KMS-11 (cell line): ENCODE measurements around the gene UBQLN1.
A peak's percentile ranks its signal among the peaks of the same experiment; 100 is the strongest.

Source experiments
- H2AFZ ChIP-seq: fragments of 200-600 bp; sonication (generic); 2 replicates; pipeline ENCODE4 v1.6.1; 2016; ENCODE audit warnings: antibody characterized with exemption, mixed run types, low read depth
- H3K27ac ChIP-seq: fragments of 200-600 bp; sonication (generic); 2 replicates; pipeline ENCODE4 v1.6.1; 2016; ENCODE audit warnings: mild to moderate bottlenecking, mixed run types
- H3K27me3 ChIP-seq: fragments of 200-600 bp; sonication (generic); 2 replicates; pipeline ENCODE4 v1.6.1; 2017; ENCODE audit warnings: mild to moderate bottlenecking, low read depth, mixed run types, moderate library complexity; ENCODE audit not compliant: insufficient read depth
- H3K36me3 ChIP-seq: fragments of 200-600 bp; sonication (generic); 2 replicates; pipeline ENCODE4 v1.6.1; 2017; ENCODE audit warnings: mild to moderate bottlenecking, mixed run types; ENCODE audit not compliant: insufficient read depth
- H3K4me1 ChIP-seq: fragments of 200-600 bp; sonication (generic); 2 replicates; pipeline ENCODE4 v1.6.1; 2016; ENCODE audit warnings: mild to moderate bottlenecking, low read depth, mixed run types; ENCODE audit not compliant: poor library complexity, severe bottlenecking
- H3K4me2 ChIP-seq: fragments of 200-600 bp; sonication (generic); 2 replicates; pipeline ENCODE4 v1.7.0; 2016; ENCODE audit warnings: mild to moderate bottlenecking, mixed run types
- H3K4me3 ChIP-seq: fragments of 200-600 bp; sonication (generic); IDR thresholded peaks from 2 replicates; pipeline ENCODE4 v1.6.1; 2017; ENCODE audit warnings: low read depth, low read length, mixed read lengths; ENCODE audit not compliant: insufficient read depth
- H3K79me2 ChIP-seq: fragments of 200-600 bp; sonication (generic); 2 replicates; pipeline ENCODE4 v1.6.1; 2016; ENCODE audit warnings: low read depth, mixed run types; ENCODE audit not compliant: insufficient read depth
- H3K9ac ChIP-seq: fragments of 200-600 bp; sonication (generic); 2 replicates; pipeline ENCODE4 v1.6.1; 2016; ENCODE audit warnings: mild to moderate bottlenecking, mixed run types
- H4K20me1 ChIP-seq: fragments of 200-600 bp; sonication (generic); 2 replicates; pipeline ENCODE4 v1.6.1; 2016; ENCODE audit warnings: mild to moderate bottlenecking, mixed run types; ENCODE audit not compliant: insufficient read depth
- CTCF ChIP-seq: fragments of 200-600 bp; sonication (generic); conservative IDR thresholded peaks from 2 replicates; pipeline ENCODE4 v1.6.1; 2017; ENCODE audit warnings: low read depth, mild to moderate bottlenecking, antibody characterized with exemption, low read length, moderate library complexity, mixed read lengths

The UBQLN1 gene

GRCh38 chr9:83707768-83708514, at the start of gene UBQLN1:
TSS of gene UBQLN1 (minus strand) at chr9:83707958. CDS start at chr9:83707679, 279 bp downstream.
- peak within 1 kb of the TSS; percentile 86 for H3K4me2 ChIP-seq
- H3K79me2 ChIP-seq = peaks cover 47% of the 10 kb centered on the region
- no peak within 1 kb of the TSS for H3K4me3 ChIP-seq
- H3K36me3 ChIP-seq = no peaks in the 10 kb centered on the region
- peaks cover 26% of the 10 kb centered on the region for H4K20me1 ChIP-seq
- peak within 1 kb of the TSS; percentile 99 for H3K9ac ChIP-seq
- H3K4me1 ChIP-seq = peaks cover 31% of the 10 kb centered on the region
- peak within 1 kb of the TSS; percentile 99 for H3K27ac ChIP-seq
- TF ChIP-seq CTCF = no peak
- peak within 1 kb of the TSS; percentile 87 for H2AFZ ChIP-seq
- no peaks in the 10 kb centered on the region for H3K27me3 ChIP-seq

- H2AFZ ChIP-seq = no peak overlapping the region
- no peak overlapping the region for H3K4me2 ChIP-seq
- H4K20me1 ChIP-seq = no peaks in the 10 kb centered on the region
- TF ChIP-seq CTCF = no peak
- no peaks in the 10 kb centered on the region for H3K27me3 ChIP-seq
- H3K27ac ChIP-seq = no peak overlapping the region
- peaks cover 4% of the 10 kb centered on the region for H3K4me1 ChIP-seq
- no peaks in the 10 kb centered on the region for H3K79me2 ChIP-seq
- no peaks in the 10 kb centered on the region for H3K36me3 ChIP-seq
- no peak overlapping the region for H3K9ac ChIP-seq
- no peak overlapping the region for H3K4me3 ChIP-seq
Observed at GRCh38 chr9:83754383-83754977, 46.7 kb upstream of the UBQLN1 start.

GRCh38 chr9:83749706-83750105, 41.9 kb upstream of the UBQLN1 start:
- TF ChIP-seq CTCF = no peak
- Histone ChIP-seq H4K20me1 (no peaks in the 10 kb centered on the region), H3K27me3 (no peaks in the 10 kb centered on the region), H3K27ac (no peak overlapping the region), H3K4me1 (peaks cover 4% of the 10 kb centered on the region), H3K4me2 (no peak overlapping the region), H3K4me3 (no peak overlapping the region), H3K36me3 (no peaks in the 10 kb centered on the region), H3K9ac (no peak overlapping the region), H2AFZ (no peak overlapping the region), H3K79me2 (no peaks in the 10 kb centered on the region)

GRCh38 chr9:83744206-83744605, 36.4 kb upstream of the UBQLN1 start:
- Histone ChIP-seq H4K20me1 (no peaks in the 10 kb centered on the region), H3K4me1 (no peaks in the 10 kb centered on the region), H3K79me2 (no peaks in the 10 kb centered on the region), H3K9ac (no peak overlapping the region), H3K27me3 (no peaks in the 10 kb centered on the region), H3K4me2 (no peak overlapping the region), H3K36me3 (0 out of 2 replicates have a peak, but pooled peaks cover 3% of the 10 kb centered on the region), H3K27ac (no peak overlapping the region), H2AFZ (no peak overlapping the region), H3K4me3 (no peak overlapping the region)
- TF ChIP-seq CTCF = no peak
